Measurements from ENCODE around the gene ATP1A1. TPM values are rescaled to one million over a fixed set of nuclear protein-coding genes. Genes with fewer than 3 reads are reported as not detected.

Gene ATP1A1
- total RNA-seq, 1 experiment from 2014 or later, result 30.8 TPM

DNA sequence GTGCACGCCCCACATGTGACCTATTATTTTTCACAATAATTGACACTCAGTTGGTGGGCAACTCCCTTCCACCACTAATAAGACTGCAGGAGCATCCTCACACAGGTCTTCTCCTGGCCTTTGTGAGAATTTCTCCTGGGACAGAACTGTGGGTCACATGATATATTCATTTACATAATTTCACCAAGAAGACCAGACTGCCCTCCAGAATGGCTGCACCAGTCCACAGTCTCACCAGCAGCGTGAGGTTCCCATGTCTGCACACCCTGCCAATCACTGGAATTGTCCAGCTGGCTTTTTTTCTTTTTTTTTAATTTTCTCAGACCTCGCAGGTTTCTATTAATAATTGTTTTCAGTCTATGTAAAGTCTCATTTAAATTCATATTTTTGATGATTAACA, 41.3 kb downstream of the ATP1A1 start:
- DNase-seq (ENCODE audit: low spot score), result no peak

DNA sequence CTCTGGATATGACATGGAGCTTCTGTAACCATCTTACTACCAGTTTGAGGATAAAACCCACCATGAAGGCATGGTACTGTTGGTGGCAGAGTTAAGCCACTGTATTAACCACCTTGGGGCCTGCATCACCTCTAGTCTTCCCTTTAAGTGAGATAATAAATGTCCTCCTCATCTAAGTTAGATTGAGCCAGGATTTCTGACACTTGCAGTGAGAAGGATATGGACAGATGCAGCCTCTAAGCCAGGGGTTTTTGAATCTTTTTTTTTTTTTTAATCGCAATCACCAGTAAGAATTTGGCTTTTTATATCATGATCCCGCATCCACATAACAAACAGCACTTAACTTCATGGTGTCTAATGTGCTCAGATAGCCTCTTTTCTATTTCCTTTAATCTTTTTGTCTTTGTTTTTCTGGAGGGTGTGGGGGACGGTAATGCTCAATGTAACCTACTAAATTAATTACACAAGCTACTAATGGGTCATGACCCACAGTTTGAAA, 42.2 kb downstream of the ATP1A1 start:
- no peak for DNase-seq (ENCODE audit: low spot score)

DNA sequence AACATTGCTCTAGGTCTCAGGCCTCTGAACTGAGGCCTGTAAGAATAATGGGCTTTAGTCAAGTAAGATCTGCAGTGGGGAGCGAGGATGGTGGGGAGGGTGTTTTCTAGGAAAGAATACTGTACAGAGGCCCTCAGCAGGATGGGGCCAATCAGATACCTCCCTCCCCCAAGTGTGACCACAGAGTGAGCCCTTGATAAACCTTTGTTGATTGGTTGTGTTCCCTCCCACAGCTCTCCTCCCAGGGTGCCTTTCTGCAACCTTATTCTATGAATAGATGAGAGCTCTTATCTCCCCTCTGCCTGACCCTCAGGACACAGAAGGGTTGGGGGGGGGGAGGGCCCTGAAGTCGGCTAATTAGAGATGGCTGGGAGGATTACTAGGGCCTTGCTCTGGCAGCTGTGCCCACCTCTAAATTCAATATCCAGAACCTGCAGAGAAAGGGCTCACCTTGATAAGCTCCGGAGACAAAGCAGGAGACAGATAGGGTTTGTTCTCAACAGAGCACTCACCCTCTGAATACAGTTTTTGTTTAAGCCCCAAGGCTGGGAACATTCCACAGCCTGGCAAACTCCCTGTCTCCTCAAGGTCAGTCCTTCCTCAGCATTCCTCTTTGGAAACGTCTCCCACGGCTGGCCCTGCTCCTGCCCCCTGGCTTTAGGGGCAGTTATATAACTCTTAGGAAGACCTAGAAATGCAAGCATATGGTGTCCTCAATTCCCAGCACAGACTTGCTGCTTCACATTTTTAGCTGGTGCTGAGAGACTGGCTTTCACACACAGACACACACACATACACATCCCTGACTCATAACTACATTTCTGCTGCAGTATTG, 42.9 kb downstream of the ATP1A1 start:
- DNase-seq (ENCODE audit: low spot score), result no peak

DNA sequence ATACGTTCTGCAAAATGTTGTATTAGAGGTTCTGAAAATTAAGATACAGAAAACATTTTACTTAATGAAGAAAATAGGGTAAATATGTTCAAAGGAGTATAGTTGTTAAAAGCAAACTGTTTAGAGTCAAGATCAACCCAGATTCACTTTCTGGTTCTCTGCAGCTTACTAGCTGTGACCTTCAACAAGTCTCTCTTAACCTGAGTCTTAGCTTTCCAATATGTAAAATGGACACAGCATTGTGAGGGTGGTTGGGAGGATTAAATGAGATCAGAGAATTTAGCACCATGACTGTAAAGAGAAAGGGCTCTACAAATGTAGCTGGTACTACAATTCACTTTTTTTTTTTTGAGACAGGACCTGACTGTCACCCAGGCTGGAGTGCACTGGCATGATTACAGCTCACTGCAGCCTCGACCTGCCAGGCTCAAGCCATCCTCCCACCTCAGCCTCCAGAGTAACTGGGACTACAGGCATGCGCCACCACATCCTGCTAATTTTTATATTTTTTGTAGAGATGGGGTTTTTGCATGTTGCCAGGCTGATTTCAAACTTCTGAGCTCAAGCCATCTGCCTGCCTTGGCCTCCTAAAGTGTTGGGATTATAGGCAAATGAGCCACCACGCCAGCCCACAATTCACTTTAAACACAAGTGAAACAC, 43.9 kb downstream of the ATP1A1 start:
- DNase-seq (ENCODE audit: low spot score), result no peak

DNA sequence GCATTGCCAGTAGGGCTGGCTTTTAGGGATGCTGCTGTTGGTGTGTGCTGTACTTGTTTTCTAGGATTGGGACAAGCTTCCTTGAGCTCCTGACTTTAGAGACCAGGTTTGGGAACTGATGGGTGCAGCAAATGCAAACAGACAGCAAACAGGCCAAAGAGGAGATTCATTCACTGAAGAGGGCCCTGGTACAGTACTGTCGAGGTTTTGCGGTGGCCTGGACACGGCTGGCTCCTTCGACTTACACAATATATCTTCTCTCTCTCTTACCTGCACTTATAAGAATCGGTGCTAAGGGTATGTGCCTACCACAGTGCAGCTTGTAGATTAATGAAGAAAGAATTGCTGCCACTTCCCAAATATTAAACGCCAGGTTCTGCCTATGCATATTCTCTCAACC, 44.6 kb downstream of the ATP1A1 start:
- DNase-seq (ENCODE audit: low spot score), result no peak

DNA sequence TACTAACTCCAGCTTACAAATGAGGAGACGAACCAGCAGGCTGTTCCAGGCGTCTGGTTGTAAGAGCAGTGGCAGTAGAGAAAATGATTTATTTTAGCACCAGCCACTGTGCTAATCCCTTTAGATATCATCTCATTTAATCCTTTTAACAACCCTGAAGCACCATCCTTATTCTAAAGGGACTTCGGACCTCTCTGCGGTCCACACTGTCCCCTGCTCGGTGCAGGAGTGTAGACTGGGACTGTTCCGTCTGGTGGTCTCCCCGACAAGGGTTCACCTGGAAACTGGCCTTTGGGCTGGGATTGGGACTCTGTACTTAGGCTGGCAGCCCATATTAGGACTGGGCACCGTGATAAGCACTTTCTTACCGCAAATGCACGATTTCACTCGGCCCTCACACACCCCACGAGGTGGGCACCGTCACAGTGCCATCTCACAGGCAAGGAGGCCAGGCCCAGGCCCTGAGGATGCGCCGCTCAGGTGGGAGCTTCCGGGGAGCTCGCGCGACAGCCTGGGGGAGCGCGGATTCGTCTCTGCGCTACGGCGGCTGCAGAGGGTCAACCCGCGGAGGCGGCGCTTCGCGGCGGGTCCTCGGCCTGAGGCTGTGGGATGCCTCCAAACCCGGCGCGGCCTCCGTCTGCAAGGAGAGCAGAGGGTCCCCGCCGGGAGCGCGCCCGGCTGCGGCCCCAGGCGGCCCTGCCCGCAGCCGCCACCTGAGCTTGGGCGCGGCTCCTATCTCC, 45.2 kb downstream of the ATP1A1 start:
- DNase-seq (ENCODE audit: low spot score), result peak; percentile 37

DNA sequence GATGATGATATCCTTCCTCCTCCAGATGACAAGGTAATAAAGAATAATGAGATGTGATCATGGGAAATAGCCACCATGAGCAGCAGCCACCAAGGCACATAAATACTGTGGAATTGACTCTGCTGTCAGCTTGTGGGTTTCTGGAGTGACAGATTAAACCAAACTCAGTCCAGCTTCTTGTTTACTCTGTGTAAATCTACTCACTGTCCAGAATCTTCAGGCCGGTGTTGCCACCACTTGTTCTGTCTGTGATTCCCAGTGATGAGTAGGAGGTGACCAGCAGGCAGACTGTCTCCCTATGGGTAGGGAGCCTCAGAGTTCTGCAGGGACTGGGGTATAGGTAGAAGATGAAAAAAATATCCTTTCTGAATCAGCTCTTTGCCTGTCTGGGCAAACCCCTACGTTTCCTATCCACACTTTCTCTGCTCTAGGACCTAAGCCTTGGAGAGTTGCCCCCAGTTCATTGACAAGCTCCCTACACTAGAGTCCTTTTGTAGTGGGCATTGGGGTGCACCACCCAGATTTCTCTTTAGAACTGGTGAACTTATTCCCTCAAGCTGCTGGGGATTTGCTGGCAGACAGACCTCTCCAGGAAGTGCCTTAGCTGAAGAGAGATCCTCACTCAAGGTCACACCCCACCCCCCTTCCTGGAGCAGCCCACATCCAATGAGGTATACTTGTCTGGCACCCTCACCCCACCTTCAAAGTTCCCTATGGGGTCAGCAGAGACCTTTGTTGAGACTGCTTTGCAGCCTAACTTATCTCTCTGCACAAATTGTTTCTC, 47.6 kb downstream of the ATP1A1 start:
- DNase-seq (ENCODE audit: low spot score), result no peak

DNA sequence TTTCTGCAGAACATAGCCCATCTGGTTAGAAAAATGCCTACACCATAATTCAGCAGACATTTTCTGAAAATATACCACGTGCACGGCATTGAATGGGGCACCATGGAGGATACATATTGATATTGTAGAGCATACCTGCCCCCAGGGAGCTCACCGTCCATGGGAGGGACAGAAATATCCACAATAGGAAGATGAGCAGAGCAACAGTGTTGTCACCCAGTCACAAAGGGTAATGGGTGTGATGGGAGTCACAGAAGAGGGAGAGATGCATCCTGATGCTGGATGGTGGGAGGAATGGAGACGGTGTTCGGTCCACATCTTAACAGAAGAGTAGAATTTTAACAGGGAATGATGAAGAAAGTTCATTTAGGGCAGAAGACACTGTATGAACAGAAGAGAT, 51.4 kb downstream of the ATP1A1 start:
- DNase-seq (ENCODE audit: low spot score), result no peak

DNA sequence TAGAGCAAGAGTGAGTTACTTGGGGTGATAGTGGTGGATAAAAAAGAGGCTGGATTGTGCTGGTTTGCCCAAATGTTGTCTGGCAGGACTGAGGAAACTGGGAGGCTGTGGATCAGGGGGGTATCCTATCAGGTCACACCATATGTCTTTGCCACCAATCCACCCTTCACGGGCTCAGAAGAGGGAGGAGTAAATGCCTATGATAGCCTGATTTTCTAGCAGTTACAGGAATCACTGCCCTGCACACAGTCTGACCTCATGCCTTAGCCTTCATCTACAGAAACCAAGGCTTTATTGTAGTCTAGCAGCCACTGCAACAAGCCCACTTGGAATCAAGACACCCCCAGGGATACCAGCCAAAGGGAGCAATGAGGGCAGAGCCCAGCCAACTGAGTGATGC, 51.8 kb downstream of the ATP1A1 start:
- DNase-seq (ENCODE audit: low spot score), result no peak

DNA sequence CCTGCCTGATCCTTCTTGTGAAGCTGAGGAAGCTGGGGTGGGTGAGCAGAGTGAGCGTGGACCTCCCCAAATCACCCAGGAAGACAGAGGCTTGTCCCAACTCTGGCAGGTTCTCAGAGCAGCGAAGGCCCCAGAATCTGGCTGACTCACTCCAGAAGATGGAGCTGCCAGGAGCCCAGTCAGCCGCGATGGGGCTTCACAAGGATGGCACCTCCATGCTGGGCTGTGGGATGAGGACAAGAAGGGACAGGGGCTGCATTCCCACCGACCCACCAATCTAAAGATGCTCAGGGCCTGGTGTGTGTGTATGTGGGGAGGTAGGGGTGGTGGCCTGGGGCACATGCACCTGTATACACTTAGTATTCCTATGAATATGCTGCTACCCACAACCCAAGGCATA, 52.9 kb downstream of the ATP1A1 start:
- DNase-seq (ENCODE audit: low spot score), result no peak

DNA sequence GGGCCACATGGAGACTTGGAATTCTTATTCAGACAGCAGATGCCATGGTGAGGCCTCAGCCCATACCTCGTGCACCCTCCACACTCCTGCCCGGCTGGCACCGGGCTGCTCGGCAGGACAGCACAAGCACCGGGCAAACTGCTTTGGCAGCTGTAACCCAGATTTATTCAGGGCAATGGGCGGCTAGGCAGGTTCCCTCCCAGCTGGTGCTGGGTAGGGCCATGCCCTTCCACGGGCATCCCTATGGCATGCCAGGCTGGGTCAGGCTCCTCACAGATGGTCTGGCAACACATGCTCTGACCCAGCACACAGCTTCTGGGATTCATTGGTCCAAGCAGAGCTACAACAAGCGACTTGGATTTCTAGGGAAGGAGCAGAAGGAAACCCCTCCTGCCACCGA, 53.4 kb downstream of the ATP1A1 start:
- no peak for DNase-seq (ENCODE audit: low spot score)

DNA sequence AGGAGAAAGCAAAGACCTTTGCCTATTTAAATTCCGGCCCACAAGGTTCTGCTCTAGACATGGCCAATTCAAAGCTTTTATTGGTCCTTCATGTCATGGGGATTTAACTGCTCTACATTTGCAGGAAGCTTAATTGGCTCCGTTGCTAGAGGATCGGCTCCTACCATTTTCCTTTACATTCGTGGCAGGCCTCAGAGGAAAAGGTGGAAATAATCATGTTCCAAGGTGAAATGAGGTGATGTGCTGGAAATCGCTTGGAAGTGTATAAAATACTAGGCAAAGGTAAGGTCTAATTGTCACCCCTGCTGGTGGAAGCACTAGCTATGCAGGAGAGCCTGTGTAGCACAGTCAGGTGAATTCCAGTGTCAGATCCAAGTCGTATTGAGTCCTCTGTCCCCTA, 55.5 kb downstream of the ATP1A1 start:
- DNase-seq (ENCODE audit: low spot score), result no peak

DNA sequence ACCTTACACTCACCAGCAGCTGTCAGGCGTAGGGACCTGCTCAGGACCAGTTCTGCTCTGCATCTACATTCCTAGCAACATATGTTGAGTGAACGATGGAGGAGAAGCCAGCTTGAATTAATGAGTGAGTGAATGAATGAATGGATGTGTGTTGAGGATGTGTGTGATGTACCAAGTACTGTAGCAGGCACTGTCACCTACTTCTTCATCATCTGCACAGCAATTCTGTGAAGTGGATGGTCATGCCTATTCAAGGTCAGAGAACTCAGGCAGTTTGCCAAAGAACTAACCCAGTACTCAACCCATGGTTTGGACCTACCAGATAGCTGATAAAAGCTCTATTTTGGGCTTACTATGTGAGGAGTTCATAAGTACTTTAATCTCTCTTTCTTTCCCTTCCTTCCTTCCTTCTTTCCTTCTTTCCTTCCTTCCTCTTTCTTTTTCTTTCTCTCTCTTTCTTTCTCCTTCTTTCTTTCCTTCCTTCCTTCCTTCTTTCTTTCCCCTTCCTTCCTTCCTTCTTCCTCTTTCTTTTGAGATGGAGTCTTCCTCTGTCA, 56.9 kb downstream of the ATP1A1 start:
- DNase-seq (ENCODE audit: low spot score), result no peak

DNA sequence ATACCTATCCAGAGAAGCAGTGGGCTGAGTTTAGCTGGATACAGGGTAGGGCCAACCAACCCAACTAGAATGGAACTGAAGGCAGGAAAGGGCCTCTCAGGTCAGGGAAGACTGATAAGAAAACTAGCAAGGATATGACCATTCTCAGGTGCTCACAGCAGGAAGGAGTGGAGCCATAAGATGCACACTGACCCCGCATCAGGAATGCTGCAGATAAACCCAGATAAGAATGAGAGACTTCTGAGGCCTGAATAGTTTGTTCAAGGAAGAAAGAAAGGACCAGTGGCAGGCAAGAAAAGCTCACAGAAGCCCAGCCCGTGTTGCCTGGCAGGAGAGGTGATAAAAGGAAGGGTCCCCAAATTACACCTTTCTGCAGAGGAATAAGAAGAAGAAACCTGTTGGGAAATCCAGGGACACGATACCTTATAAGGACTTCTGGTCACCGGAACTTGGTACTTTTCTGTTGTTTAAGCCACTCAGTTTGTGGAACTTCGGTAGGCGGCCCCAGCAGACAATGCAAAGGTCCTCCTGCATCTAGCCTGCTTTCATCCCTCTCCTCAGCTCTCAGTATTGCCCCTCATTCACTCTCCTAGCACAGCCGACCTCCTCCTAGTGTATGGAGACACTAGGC, 58.9 kb downstream of the ATP1A1 start:
- DNase-seq (ENCODE audit: low spot score), result no peak

DNA sequence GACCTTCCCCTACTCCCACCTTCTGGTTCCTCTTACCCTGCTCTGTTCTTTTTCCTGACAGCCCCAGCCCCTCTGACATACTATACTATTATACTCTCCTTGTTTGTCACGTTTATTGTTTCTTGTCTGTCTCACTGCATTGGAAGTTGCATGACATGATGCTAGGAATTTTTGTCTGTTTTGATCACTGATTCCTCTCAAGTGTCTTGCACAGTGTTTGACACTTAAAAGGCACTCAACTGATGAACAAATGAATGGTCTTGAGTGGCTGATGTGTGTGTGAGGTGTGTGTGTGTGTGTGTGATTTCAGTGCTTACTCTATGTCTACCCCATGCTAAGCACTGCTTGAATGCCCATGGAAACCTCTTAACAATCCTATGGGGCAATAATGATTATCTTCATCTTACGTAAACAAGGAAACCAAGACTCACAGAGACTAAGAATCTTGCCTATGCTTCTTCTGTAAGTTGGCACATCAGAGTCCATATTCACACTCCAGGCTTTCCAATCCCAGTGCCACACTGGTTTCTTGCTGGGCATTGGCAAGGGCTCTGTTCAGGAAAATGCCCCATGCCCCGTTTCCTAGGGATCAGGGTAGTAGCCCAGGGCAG, 59.7 kb downstream of the ATP1A1 start:
- no peak for DNase-seq (ENCODE audit: low spot score)

DNA sequence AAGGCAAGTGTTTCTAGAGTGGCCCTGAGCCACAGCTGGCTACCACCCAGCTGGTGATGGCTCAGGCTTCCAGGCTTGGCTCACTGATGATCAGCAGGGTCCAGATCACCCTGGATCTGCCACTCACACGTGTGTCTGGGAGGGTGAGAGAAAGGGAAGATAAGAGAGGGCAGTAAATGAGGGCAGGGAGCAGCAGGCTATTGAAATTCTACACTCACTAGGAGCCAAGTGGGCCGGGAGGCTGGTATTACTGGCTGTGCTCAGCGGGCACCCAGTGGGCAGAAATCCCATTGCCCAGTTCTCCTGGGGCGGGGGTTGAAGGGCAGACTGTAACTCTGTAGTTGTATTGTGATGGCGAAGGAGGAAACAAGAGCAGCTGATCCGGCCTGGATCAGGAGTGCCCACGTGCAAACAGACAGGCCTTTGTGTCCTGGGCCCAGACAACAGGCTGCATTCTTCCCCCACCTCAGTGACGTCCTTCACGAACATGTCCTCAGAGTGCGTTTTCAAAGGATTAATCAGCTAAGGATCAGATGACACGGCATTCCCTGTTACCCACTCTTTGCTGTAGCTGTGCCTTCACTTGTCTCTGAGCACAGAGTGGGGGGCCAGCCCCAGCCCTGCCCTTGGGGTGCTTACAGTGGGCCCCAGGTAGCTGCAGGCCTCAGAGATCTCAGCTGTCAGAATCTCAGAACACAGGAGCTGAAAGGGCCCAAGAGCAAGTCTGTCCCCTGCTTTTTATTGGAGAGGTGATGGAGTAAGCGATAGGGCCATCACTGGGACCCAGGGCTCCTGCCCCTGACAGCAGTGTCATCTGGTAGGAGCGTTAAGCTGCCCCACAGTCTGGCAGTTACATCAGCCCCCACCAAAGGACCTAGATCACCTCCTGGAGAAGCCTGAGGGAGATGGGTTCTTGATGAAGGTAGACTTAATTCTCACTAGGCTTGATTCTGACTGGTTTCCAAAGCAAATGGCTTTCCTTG, 60.5 kb downstream of the ATP1A1 start:
- DNase-seq (ENCODE audit: low spot score), result no peak

DNA sequence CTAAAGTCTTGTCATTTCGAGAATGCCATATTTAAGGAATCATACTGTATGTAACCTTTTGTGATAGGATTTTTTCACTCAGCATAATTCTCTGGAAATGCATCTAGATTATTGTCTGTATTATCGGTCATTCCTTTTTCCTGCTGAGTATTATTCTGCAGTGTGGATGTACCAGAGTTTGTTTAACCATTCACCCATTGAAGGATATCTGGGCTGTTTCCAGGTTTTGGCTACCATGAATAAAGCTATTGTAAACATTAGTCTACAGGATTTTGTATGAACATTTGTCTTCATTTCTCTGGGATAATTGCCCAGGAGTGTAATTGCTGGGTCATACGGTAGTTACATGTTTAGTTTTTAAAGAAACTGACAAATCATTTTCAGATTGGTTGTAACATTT, 61.8 kb downstream of the ATP1A1 start:
- no peak for DNase-seq (ENCODE audit: low spot score)

DNA sequence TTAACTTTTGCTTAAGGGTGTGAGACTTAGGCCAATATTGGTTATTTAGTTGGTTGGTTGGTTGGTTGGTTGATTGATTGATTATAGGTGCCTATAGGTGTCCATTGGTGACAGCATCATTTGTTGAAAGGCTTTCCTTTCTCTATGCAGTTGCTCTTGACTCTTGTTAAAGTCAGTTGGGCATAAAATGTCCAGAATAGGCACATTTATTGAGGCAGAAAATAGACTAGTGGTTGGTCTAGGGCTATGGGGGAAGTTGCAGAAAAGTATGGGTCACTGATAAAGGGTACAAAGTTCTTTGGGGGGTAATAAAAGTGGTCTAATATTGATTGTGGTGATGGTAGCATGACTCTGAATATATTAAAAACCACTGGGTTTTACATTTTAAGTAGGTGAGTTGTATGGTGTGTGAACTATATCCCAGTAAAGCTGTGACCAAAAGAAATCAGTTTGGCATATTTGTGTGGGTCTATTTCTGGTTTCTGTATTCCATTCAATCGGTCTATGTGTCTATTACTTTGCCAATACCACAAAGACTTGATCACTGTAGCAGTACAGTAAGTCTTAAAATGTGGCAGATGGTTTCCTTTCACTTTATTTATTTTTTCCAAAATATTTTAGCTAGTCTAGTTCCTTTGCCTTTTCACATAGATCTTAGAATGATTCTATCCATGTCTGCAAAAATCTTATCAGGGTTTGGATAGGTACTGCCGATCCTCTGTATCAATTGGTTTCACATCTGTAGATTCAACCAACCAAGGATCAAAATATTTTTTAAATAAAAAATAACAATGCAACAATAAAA, 63.0 kb downstream of the ATP1A1 start:
- DNase-seq (ENCODE audit: low spot score), result no peak

DNA sequence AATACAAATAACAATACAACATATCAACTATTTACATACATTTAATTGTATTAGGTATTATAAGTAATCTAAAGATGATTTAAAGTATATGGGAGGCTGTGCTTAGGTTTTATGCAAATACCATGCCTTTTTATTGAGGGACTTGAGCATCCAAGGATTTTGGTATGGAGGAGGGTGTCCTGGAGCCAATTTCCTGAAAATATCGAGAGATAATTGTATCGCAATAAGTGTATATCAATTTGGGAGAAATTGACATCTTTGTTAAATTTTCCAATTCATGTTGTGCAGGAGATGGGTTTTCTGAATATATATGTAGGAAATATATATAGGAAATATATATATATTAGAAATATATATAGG, 63.5 kb downstream of the ATP1A1 start:
- DNase-seq (ENCODE audit: low spot score), result no peak

Measured in H4 (cell line).